IPS-18c (cell line): ENCODE data around the gene NOXA1.
"Not testable (repeated sequence)": the region's sequence is repeated elsewhere in the genome, so short reads cannot be mapped to it uniquely, and the experiment has no call there.

Experiments used
- H3K4me3 ChIP-seq: 2 replicates; pipeline ENCODE4 v1.7.0; 2013; ENCODE audit warnings: low read depth, mild to moderate bottlenecking, low read length, moderate library complexity; ENCODE audit not compliant: insufficient read depth
- H3K9me3 ChIP-seq: one replicate; pipeline ENCODE4 v1.6.1; 2013; ENCODE audit warnings: mild to moderate bottlenecking, low read length, moderate library complexity; ENCODE audit not compliant: control insufficient read depth, insufficient read depth

Gene NOXA1

GRCh38 chr9:137398561-137399468 lies 24.4 kb upstream of the NOXA1 start:
- Histone ChIP-seq H3K4me3 (no peak overlapping the region), H3K9me3 (no peaks in the 10 kb centered on the region)

- no peak overlapping the region for H3K4me3 ChIP-seq
- no peaks in the 10 kb centered on the region for H3K9me3 ChIP-seq
Measured at GRCh38 chr9:137402746-137403145, 20.4 kb upstream of the NOXA1 start.

DNA sequence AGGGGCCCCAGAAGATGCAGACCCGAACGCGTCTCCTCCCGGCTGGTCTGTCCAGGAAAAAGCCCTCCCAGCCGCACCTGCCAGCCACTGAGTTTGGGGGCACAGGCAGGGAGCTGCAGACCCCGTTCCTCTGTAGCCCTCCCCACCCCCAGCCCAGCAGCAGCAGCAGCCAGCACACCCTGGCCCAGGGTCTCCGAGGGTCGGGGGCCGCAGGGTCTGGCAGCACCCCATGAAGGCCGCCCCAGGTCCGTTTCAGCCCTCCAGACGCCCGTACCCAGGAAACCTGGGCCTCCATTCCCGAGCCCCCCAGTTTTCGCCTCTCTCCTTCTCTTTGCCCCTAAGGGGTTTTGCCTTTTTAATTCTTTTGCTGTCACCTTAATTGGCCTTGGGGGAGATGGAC lies 19.9 kb upstream of the NOXA1 start:
- Histone ChIP-seq H3K9me3 (no peaks in the 10 kb centered on the region), H3K4me3 (no peak overlapping the region)

DNA sequence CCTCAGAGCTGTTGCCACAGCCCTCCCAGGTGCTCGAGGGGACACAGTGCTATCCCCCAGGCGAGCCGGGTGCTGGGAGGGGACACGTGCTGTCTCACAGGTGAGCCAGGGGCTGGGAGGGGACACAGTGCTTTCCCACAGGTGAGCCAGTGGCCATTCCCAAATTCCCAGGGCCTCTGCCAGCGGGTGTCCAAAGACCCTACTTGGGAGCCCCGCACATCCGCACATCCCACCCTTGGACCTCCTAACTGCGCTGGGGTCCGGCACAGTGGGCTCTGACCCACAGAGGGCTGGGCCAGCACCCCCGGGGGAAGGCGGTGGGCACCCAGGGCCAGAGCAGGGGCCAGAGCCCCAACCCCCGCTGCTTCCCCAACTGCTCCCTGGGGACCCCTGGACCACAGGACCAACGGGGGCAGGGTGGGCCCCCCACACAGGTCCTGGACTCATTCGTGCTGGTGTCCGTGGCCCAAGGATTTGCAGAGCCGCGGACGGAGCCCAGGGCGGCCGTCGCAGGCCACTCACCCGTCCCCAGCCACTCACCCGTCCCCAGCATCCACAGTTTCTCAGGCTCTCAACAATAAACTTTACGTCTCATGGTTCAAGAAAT lies 18.1 kb upstream of the NOXA1 start:
- no peak overlapping the region for H3K4me3 ChIP-seq
- no peaks in the 10 kb centered on the region for H3K9me3 ChIP-seq

GRCh38 chr9:137405677-137406081 lies 17.5 kb upstream of the NOXA1 start:
- Histone ChIP-seq H3K4me3 (no peak overlapping the region), H3K9me3 (no peaks in the 10 kb centered on the region)

- Histone ChIP-seq H3K9me3 (no peaks in the 10 kb centered on the region), H3K4me3 (no peak overlapping the region)
Measured at GRCh38 chr9:137406085-137406760, 17.0 kb upstream of the NOXA1 start.

- no peaks in the 10 kb centered on the region for H3K9me3 ChIP-seq
- peak overlapping the region; percentile 31; the same call in 1 of the 2 replicates for H3K4me3 ChIP-seq
Measured at GRCh38 chr9:137406876-137407589, 16.2 kb upstream of the NOXA1 start.

DNA sequence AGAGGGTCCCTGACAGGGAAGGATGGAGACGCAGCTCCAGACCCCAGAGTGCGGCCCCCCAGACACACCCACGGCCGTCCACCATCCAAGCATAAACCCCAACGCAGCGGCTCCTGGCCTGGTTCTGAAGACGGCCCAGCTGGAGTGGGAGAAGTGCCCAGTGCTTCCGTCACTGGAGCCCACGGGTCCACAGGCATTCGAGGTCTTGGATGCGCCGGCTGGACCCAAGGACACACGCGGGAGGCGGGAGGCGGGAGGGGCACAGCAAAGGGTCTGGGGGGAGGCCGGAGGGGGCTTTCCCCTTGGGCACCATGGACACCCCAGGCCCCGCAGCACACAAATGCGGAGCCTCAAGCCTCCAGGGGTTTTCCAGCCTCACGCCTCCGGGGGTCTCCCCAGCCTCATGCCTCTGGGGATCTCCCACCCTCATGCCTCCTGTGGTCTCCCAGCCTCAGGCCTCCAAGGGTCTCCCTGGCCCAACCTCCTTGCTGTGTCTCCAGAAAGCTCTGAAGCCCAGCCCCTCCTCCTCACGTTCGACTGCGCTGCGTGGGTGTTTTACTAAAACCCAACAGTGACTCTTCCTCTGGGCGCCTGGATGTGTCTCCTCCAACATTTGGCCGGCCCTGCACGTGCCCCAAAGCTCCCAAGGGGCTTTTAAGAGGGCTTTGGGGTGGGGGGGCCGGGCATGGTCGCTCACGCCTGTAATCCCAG lies 15.4 kb upstream of the NOXA1 start:
- no peaks in the 10 kb centered on the region for H3K9me3 ChIP-seq
- H3K4me3 ChIP-seq, result no peak overlapping the region

- no peaks in the 10 kb centered on the region for H3K9me3 ChIP-seq
Measured at GRCh38 chr9:137408651-137409405, 14.4 kb upstream of the NOXA1 start.

GRCh38 chr9:137409515-137409914 lies 13.7 kb upstream of the NOXA1 start:
- no peak overlapping the region for H3K4me3 ChIP-seq
- no peaks in the 10 kb centered on the region for H3K9me3 ChIP-seq

More at GRCh38 chr9:137408651-137409405, 14.4 kb upstream of the NOXA1 start:
- H3K4me3 ChIP-seq, result no peak overlapping the region

DNA sequence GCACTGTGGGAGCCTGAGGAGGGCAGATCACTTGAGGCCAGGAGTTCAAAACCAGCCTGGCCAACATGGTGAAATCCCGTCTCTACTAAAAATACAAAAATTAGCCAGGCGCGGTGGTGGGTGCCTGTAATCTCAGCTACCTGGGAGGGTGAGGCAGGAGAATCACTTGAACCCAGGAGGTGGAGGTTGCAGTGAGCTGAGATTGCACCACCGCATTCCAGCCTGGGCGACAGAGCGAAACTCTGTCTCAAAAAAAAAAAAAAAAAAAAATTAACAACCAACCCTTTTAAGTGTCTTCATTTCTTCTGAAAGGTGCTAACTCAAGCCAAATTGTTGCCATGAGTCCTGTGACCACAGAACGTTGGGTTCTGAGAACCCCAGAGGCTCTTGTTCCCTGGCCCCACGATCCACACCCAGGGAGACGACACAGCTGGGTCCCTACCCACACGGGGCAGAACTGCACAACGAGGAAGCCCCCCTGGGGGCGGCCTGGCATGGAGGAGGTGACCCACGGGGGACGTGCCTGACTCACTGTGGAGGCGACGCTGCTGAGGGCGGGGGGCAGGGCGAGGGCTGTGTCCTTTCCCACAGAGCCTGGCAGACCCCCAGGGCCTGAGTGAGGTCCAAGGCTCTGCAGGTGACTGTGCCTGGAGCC lies 12.8 kb upstream of the NOXA1 start:
- not testable (repeated sequence) for H3K9me3 ChIP-seq, H3K4me3 ChIP-seq

DNA sequence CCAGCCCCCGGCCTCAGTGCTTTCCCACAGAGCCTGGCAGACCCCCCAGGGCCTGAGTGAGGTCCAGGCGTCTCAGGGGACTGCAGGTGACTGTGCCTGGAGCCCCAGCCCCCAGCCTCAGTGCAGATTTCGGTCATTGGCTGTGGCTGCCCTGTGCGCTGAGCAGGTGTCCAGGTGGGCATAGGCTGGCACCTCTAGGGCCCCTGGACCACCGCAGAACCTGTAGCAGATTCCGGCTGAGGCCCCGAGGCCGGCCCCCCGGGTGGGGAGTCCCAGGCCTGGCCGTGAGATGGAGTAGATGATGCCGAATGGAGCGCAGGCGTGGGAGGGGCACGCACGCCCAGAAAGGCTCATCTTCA lies 12.3 kb upstream of the NOXA1 start:
- Histone ChIP-seq H3K4me3 (no peak overlapping the region), H3K9me3 (no peaks in the 10 kb centered on the region)

- H3K4me3 ChIP-seq, result no peak overlapping the region
- no peaks in the 10 kb centered on the region for H3K9me3 ChIP-seq
Measured at GRCh38 chr9:137411260-137411644, 11.9 kb upstream of the NOXA1 start.

DNA sequence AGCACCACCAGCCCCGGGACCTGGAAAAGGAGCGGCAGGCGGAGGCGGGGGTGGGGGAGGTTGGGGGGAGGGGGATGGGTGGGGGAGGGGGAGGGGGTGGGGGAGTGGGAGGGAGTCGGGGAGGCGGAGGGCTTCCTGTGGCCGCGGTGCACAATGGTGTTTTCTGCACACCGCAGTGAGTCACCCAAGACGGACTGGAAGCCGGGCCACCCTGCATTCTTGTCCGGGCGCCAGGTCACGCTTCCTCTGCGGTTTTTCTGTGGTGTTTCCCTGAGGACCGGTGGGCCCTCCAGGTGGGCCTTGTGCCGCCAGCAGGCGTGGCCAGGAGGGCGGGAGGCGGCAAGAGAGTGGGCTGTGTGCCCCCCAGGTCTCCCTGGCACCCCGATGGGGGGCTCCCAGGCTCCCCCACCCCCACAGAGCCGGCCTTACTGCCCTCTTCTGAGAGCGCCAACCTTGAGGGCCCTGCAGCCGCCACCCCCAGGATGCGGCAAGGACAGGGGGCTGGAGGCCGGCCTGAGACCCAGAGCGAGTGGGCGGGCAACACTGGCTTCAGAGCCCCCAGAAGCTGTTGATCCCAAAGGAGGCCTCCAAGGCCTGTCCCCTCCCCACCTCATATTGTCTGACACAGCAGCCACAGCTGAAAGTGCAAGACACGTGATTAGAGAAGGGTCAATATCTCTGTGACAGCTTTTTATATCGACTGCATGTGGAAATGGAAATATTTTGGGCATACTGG lies 11.4 kb upstream of the NOXA1 start:
- Histone ChIP-seq H3K9me3 (no peaks in the 10 kb centered on the region), H3K4me3 (no peak overlapping the region)

GRCh38 chr9:137412431-137412830 lies 10.8 kb upstream of the NOXA1 start:
- no peak overlapping the region for H3K4me3 ChIP-seq
- H3K9me3 ChIP-seq, result no peaks in the 10 kb centered on the region
